HG03064 (cell line): ENCODE data around the gene OR6S1.

Experiments
- ATAC-seq: cut with Tn5 transposase; IDR thresholded peaks from one replicate; pipeline ENCODE4 v1.9.1; 2021; ENCODE audit warnings: low read depth; ENCODE audit not compliant: unreplicated experiment

OR6S1 gene

GRCh38 chr14:20641591-20641990 is at the start of gene OR6S1:
OR6S1 (minus strand) TSS chr14:20641691; CDS start chr14:20641691, 0 bp downstream.
- no peak for ATAC-seq

GRCh38 chr14:20690848-20691640 is 49.6 kb upstream of the OR6S1 start:
- no peak for ATAC-seq

- ATAC-seq: no peak
These were observed 46.8 kb upstream of the OR6S1 start, which contains the start of gene ANG for GRCh38 chr14:20688167-20688839. ANG (plus strand) TSS chr14:20688764; CDS start chr14:20693565, 4,801 bp downstream.

DNA sequence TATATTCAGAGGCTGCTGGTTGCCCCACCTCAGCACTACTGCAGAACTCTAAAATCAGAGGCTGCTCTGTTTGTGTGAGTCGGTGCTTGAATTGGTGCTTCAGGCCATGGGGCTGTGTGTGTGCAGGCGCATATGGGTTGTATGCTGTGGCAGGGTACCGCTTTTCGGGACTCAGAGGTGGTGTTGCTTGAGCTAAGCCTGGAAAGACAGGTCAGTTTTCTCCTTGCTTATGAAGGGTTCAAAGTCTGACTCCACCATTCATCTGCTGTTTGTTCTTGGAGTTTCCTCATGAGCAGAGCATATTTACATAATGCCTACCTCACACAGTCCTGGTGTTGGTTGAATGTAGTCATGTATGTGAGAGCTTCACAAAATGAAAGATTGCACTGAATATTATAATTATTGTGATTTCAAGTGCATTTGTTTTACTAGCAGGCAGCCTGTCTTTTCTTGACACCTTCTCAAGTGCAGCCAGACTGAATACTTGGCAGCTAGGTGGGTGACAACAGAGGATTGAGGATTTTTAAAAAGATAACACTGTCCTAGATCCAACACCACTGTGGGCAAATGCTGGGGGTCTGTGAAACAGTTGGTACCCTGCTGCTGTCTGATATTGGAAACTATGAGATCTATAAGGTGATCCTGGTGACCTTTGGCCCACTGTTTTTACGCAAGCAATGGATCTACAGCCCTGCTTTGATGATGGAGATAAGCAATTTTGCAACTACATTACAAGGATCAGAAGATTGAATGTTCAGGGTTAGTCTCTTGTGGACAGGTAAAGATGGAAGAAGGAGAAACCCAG is 46.1 kb upstream of the OR6S1 start:
- no peak for ATAC-seq

DNA sequence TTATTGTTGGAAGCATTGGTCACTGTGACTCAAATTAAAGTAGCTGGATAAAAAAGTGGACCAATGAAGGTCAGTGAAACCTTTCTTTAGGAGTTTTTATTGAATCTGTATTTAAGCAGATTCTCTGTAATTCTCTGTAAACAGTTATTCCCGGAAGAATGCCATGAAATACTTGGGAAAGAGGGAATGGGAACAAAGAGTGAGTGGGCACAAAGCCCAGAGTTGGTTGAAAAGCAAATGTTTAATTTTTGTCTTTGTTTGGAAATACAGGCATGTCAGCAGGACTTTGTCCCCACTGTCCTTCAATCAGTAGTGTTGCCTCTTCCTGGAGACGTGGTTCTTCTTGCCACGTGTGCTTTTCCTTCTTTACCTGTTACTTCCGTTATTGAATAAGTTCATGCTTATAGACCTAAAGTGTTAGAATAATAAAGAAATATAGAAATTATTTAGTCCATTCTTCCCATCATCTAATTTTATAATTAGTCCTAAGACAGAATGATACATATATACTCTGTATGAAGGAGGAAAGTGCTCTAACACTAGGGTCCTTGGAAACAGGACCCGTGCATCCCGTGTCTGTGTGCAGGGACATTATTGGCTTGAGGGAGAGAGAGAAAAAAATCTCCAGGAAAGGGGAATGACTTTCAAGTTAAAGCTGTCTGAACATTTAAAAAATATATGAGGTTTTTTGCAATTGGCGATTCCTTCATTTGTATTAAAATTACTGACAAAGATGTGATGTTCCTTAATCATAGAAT is 45.1 kb upstream of the OR6S1 start:
- ATAC-seq: no peak

DNA sequence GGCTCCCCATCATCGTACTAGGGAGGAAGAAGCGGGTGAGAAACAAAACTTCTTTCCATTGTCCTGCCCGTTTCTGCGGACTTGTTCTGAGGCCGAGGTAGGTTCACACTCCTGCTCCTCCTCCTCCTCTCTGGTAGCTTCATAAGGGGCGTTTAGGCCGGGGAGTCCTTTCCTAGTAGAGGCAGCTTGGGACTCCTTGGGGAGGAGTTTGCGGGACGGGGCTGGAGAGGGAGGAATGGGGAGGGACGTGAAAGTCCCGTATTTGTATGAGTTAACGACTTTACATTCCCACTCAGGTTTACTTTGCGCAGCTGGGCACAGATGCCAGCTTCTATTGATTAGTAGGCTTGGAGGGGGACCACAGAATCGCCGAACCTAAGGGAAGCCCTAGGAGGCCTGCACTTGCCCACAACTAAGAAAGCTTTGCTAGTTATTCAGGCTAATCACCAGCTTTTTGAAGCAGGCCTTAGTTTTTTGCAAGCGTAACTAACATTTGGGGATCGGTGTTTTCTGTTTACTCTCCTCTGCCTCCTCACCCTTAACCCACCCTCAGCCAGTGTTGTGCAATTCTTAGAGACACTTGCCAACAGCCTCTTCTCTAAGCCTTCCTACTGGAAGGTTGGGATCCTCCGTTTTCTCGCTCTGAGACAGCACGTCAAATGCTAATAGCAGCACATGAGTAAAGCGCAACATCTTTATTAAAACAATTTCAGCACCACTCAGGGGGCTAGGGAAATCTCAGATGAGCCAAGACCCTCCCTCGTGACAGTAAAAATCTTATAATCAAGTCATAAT is 43.4 kb upstream of the OR6S1 start:
- no peak for ATAC-seq

GRCh38 chr14:20683891-20684661 is 42.6 kb upstream of the OR6S1 start, which contains the start of gene RNASE4:
RNASE4 (plus strand) TSS chr14:20684560; CDS start chr14:20699372, 14,812 bp downstream.
- ATAC-seq: peak; percentile 24

DNA sequence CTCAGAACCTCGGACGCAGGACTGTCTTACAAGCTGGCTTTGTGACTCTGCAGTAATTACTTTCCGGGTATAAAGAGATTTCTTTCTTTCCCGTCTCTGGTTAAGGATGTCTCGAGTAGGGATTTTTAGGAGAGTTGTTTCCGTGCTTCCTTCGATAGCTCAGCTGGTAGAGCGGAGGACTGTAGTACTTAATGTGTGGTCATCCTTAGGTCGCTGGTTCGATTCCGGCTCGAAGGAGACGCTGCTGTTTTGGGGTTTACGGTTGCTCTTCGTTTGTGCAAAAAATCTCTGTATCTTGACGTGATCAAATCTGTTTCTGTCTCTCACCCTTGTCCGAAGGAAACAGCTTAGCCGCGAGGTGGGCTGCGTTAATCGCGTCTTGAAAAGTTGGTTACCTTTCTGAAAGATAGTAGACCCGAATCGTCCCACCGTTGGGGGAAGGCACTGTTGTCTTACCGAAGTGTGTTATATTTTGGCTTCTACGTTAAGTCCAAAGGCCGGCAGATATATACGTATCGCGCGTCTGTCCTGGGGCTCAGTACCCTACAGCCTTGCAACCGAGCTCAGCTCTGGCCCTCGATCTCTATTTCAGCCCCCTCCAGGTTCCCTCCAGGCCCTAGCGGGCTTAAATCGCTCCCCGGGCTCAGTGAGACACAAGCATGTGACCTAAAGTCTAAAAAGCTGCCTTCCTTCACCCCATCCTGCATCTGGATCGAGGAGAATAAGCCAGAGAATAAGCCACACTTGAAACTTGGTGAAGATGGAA is 41.8 kb upstream of the OR6S1 start:
- peak; percentile 30 for ATAC-seq

- ATAC-seq: peak; percentile 36
These were observed 41.1 kb upstream of the OR6S1 start for GRCh38 chr14:20682435-20683124.

DNA sequence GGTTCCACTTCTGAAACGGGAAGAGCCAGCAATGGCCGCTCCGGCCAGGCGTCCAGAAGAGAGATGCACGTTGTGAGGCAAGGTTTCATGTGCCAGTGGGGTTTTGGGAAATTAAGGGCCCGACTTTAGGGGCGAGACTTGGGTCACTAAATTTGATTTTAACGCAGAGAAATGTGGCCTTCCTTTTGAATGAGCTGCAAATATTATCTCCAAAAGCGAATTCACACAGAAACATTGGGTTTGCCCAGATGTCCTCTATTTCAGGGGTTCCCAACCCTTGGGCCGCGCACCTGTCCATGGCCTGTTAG is 40.6 kb upstream of the OR6S1 start:
- no peak for ATAC-seq

DNA sequence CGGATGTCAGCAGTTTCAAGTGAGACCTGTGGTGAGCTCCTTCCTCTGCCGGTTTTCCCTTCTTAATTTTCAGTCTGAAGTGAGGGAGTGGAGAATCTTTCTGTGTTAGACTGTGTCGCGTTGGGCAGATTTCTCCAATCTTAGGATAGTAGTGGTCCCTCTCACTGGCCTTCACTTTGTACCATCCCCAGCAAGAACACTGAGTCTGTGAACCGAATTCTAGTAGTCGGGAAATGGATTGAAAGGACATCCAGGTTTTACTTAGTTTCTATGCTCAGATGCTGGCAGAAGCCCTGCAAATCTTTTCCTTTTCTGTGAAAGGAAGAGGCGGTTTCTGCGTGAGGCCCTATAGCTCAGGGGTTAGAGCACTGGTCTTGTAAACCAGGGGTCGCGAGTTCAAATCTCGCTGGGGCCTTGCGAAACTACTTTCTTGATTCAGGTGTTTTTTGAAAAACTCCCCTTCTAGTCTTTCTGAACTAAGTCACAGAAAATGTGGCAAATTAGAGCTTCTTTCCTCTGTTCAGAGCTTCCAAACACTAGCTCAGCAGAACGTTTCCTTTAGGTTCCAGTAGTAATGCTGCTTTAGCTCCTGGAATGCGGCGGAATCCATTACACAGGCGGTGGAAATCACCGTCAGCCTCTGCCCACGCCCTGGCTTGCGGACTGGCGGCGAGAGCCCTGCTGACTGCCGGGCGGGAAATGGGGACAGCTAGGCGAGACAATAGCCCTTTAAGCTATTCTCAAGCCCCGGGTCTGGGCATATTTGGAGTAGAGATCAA is 40.0 kb upstream of the OR6S1 start:
- ATAC-seq: no peak

DNA sequence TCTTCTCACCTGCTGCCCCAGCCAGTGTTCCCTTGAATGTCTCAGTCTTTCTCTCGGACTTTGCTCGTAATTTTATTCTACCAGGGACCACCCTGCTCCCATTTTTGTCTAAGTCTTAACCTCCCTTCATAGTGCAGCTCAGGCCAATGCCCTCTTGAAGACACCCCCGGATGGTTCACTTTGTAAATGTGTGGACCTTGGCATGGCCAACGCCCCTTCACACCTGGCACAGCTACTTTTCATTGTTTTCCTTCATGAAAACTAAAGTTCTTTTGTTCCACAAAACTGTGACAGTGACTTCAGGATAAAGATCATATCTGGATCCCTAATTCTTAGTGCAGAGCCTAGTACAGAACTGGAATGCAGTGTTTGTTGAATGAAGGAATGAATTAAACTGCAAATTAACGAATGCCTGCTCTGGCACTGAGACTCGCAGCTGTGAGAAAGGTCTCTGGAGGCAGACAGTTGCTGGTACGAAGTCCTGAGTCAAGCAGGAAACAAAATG is 39.4 kb upstream of the OR6S1 start:
- no peak for ATAC-seq

DNA sequence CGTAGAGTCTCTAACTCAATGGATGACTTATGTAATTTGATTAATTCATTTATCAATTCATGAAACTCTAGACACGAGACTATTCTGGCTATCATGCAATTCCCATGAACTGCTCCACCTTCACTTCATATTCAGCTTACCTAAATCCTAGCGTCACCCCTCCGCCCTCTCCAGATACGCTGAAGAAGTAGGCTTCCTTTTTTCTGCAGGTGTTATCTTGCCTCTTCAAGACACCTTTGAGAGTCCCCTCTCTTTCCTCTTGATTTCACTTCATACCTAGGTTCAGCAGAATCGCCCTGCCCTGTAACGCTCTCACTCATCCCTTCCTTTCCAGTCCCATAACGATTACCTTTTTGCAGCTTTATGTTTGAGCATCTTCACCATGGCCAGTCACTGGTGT is 38.9 kb upstream of the OR6S1 start:
- ATAC-seq: no peak

GRCh38 chr14:20679907-20680306 is 38.4 kb upstream of the OR6S1 start:
- no peak for ATAC-seq

GRCh38 chr14:20676072-20676471 is 34.6 kb upstream of the OR6S1 start:
- no peak for ATAC-seq

GRCh38 chr14:20675669-20676068 is 34.2 kb upstream of the OR6S1 start:
- no peak for ATAC-seq
